ENCODE data around the gene RBPMS2.

DNA sequence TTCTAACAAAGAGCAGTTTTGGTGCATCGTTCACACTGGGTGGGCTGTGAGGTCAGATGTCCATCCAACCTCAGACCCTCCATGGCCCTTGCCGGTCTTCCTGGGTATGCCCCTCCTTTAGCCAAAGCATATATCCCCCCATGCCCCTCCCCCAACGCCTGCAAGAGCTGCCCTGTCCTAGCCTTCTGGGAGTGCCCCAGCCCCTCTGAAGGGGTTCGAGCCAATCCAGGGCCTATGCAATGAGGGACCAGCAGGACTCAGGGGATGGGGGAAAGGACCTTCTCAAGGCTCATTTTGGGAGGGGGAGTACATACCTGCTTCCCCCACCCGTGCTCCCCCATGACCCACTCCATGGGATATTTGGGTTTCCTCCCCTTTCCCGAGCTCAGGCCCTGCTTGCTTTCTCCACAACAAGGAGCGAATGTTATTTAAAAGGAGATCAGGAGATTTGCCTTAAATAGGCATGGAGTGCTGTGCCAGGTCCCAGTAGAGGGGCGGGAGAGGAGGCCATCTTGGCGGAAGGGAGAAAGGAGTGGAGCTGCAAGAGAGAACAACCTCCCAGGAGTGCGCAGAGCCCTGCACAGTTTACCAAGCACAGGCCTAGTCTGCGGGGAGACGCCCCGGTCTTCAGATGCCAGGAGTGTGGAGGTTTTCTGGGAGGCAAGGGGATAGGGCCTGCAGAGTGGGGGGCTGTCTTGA, 31.8 kb upstream of the RBPMS2 start:
- TF ChIP-seq, protein P1, sequence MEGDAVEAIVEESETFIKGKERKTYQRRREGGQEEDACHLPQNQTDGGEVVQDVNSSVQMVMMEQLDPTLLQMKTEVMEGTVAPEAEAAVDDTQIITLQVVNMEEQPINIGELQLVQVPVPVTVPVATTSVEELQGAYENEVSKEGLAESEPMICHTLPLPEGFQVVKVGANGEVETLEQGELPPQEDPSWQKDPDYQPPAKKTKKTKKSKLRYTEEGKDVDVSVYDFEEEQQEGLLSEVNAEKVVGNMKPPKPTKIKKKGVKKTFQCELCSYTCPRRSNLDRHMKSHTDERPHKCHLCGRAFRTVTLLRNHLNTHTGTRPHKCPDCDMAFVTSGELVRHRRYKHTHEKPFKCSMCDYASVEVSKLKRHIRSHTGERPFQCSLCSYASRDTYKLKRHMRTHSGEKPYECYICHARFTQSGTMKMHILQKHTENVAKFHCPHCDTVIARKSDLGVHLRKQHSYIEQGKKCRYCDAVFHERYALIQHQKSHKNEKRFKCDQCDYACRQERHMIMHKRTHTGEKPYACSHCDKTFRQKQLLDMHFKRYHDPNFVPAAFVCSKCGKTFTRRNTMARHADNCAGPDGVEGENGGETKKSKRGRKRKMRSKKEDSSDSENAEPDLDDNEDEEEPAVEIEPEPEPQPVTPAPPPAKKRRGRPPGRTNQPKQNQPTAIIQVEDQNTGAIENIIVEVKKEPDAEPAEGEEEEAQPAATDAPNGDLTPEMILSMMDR (IDR thresholded peaks at IDR 0.05; ENCODE audit: low read depth, low read length, missing input control): no peak
- TF ChIP-seq, protein P2, sequence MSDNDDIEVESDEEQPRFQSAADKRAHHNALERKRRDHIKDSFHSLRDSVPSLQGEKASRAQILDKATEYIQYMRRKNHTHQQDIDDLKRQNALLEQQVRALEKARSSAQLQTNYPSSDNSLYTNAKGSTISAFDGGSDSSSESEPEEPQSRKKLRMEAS (IDR thresholded peaks at IDR 0.05): no peak
- TF ChIP-seq RXRA (IDR thresholded peaks at IDR 0.05) (no peak), TAF1 (conservative IDR thresholded peaks at IDR 0.05) (no peak), GABPA (IDR thresholded peaks at IDR 0.05 in 1 of 2, conservative IDR thresholded peaks at IDR 0.05 in 1 of 2) (no peak), JUND (IDR thresholded peaks at IDR 0.05) (no peak), EGR1 (IDR thresholded peaks at IDR 0.05; ENCODE audit: low read depth in 2 of 2) (no peak), RAD21 (IDR thresholded peaks at IDR 0.05) (no peak)
- TF ChIP-seq, protein P3, sequence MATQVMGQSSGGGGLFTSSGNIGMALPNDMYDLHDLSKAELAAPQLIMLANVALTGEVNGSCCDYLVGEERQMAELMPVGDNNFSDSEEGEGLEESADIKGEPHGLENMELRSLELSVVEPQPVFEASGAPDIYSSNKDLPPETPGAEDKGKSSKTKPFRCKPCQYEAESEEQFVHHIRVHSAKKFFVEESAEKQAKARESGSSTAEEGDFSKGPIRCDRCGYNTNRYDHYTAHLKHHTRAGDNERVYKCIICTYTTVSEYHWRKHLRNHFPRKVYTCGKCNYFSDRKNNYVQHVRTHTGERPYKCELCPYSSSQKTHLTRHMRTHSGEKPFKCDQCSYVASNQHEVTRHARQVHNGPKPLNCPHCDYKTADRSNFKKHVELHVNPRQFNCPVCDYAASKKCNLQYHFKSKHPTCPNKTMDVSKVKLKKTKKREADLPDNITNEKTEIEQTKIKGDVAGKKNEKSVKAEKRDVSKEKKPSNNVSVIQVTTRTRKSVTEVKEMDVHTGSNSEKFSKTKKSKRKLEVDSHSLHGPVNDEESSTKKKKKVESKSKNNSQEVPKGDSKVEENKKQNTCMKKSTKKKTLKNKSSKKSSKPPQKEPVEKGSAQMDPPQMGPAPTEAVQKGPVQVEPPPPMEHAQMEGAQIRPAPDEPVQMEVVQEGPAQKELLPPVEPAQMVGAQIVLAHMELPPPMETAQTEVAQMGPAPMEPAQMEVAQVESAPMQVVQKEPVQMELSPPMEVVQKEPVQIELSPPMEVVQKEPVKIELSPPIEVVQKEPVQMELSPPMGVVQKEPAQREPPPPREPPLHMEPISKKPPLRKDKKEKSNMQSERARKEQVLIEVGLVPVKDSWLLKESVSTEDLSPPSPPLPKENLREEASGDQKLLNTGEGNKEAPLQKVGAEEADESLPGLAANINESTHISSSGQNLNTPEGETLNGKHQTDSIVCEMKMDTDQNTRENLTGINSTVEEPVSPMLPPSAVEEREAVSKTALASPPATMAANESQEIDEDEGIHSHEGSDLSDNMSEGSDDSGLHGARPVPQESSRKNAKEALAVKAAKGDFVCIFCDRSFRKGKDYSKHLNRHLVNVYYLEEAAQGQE (IDR thresholded peaks at IDR 0.05): no peak
- TF ChIP-seq, protein P4, sequence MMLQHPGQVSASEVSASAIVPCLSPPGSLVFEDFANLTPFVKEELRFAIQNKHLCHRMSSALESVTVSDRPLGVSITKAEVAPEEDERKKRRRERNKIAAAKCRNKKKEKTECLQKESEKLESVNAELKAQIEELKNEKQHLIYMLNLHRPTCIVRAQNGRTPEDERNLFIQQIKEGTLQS (IDR thresholded peaks at IDR 0.05): no peak

Data from liver (tissue), 3 donors.